A673 (cell line): ENCODE results near the gene LY86.

Source experiments
- CTCF ChIP-seq: fragments of 300-800, 200-600 bp; sonication (generic); conservative IDR thresholded peaks from 2 replicates; pipeline ENCODE4 v1.5.1; 2017; ENCODE audit warnings: low read depth, mild to moderate bottlenecking, antibody characterized with exemption, low read length, moderate library complexity, mixed read lengths
- EZH2 ChIP-seq: fragments of 200-600 bp; sonication (generic); IDR thresholded peaks from 2 replicates; pipeline ENCODE4 v1.6.1; 2017; ENCODE audit warnings: borderline replicate concordance, low read depth, mild to moderate bottlenecking, mixed read lengths, antibody characterized with exemption, low read length; ENCODE audit not compliant: poor library complexity, severe bottlenecking

DNA sequence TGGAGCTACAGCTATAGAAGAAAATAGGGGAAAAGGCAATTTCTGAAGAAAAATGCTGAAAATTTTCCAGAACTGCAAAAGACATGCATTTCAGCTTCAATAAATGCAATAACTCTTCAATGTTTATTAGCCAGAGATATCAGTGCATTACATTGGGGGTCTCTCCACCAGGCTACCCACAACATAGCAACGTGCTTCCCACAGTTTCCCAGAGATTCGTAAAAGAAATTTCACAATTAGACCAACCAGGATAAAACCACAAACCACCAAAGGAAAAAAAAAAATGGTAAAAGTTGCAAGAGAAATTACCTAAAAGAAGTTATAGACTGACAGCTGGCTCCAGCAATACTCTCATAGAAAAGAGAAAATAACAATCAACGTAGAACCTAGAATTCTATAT, 16.0 kb downstream of the LY86 start:
- no peak for TF ChIP-seq CTCF
- TF ChIP-seq EZH2, result no peak
